ENCODE measurements around the gene ZDHHC23. TPM values are rescaled to one million over a fixed set of nuclear protein-coding genes. Genes with fewer than 3 reads are reported as not detected.

ZDHHC23 gene
- total and polyA plus RNA-seq, 10 of the 15 experiments (the other 5 are each of a cell fraction or from before 2014, with no cell fraction given): 0.79 to 4.6 (median 2.9) TPM

DNA sequence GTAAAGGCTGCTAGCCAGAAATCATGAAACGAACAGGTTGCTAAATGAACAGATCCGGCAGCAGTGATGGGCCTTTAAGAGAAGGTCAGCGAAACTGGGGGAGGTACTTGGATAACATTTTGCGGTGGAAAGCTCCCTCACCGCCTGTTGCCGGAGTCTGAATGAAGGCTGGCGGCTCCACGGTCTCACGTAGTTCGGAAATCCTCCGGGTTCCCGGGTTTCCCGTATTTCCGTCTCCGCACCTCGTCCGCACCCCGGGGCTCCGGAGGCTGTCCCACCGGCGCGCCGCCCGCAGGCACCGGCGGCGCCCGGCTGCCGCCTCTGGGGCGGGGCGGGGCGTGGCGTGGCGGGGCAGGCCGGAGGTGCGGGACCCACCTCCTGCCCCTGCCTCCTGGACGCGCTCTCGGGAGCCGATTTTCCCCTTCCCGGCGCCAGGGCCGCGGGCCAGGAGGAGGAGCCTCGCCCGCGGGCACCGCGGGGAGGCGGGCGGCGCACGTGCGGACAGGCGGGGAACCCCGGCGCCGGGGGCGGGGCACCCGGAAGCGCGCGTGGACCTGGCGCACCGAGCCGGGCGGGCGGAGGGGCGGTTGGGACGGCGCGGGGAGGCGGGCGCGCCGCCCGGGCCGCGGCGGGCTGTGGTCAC, at the start of gene ZDHHC23 (continued):
- TF ChIP-seq, protein P1, sequence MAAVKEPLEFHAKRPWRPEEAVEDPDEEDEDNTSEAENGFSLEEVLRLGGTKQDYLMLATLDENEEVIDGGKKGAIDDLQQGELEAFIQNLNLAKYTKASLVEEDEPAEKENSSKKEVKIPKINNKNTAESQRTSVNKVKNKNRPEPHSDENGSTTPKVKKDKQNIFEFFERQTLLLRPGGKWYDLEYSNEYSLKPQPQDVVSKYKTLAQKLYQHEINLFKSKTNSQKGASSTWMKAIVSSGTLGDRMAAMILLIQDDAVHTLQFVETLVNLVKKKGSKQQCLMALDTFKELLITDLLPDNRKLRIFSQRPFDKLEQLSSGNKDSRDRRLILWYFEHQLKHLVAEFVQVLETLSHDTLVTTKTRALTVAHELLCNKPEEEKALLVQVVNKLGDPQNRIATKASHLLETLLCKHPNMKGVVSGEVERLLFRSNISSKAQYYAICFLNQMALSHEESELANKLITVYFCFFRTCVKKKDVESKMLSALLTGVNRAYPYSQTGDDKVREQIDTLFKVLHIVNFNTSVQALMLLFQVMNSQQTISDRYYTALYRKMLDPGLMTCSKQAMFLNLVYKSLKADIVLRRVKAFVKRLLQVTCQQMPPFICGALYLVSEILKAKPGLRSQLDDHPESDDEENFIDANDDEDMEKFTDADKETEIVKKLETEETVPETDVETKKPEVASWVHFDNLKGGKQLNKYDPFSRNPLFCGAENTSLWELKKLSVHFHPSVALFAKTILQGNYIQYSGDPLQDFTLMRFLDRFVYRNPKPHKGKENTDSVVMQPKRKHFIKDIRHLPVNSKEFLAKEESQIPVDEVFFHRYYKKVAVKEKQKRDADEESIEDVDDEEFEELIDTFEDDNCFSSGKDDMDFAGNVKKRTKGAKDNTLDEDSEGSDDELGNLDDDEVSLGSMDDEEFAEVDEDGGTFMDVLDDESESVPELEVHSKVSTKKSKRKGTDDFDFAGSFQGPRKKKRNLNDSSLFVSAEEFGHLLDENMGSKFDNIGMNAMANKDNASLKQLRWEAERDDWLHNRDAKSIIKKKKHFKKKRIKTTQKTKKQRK (IDR thresholded peaks at IDR 0.05; ENCODE audit: low read depth, low read length): no peak

DNA sequence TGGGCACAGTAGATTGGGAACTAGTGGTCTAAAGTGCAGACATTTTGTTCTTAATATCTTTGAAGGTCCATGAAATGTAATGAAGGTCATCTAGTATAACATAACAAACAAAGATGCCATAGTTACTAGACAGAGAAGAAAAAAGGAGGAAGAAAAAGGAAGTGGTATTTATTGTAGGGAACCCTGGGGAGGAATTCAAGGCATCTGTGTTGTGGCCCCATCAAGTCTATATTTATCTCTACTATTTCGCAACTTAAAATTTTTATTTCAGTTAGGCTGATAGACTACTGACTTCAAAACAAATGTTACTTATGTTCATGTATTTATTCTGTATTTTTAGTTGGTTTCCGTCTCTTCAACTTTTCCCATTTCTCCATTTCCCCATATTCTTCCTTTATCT, 48.9 kb upstream of the ZDHHC23 start:
- intact Hi-C loops (cut with micrococcal nuclease; ENCODE audit: unreplicated experiment): no loop called here
- no peaks in the 10 kb centered on the region for H3K4me1 ChIP-seq (ENCODE audit: control insufficient read depth, insufficient read depth, low read length)
- FAIRE-seq: no peak
- H2AFZ ChIP-seq (ENCODE audit: control insufficient read depth, low read depth, low read length): no peak overlapping the region
- RAD21 ChIA-PET (ENCODE audit: unreplicated experiment): no interaction called here
- H3K79me2 ChIP-seq (ENCODE audit: control insufficient read depth, insufficient read depth, low read length): no peaks in the 10 kb centered on the region
- H3K36me3 ChIP-seq (ENCODE audit: control insufficient read depth in 2 of 2, insufficient read depth in 2 of 2, low read length in 1 of 2): no peaks in the 10 kb centered on the region
- no peak for DNase-seq (ENCODE audit: low read depth, low spot score)
- no peaks in the 10 kb centered on the region for H3K9me3 ChIP-seq (replicated peaks; ENCODE audit: control insufficient read depth, insufficient read depth, low read length)
- WGBS (ENCODE audit: insufficient coverage, insufficient replicate concordance, low lambda C conversion rate, missing lambda C conversion rate): 76% methylated on average over 2 of the region's 2 CpGs
- in situ Hi-C loops (cut with MboI): no loop called here
- no TSS peak for BruUV-seq (replicated peaks)
- H3K27me3 ChIP-seq (replicated peaks in 1 of 2; ENCODE audit: control insufficient read depth in 2 of 2, insufficient read depth in 2 of 2, low read length in 1 of 2): no peaks in the 10 kb centered on the region
- CTCF ChIA-PET: interaction anchor here (2.4 kb wide), 1 partner anchor 14 kb away, joined by 12 read pairs; no protein-coding TSS in a partner anchor
- ATAC-seq: no peak
- SMC1A ChIA-PET (ENCODE audit: uncharacterized antibody, unreplicated experiment): interaction anchor here (0.7 to 1.9 kb wide), 3 partner anchors 14 to 993 kb away, joined by 3 to 4 read pairs (median 3); partner anchors contain the start of gene GRAMD1C
- no peak overlapping the region for H3K4me3 ChIP-seq
- H4K20me1 ChIP-seq (ENCODE audit: control insufficient read depth, insufficient read depth): no peaks in the 10 kb centered on the region
- no peak overlapping the region for H3K4me2 ChIP-seq (ENCODE audit: control insufficient read depth, insufficient read depth)
- H3K9ac ChIP-seq (ENCODE audit: control insufficient read depth, insufficient read depth, low read length): no peak overlapping the region
- POLR2A ChIA-PET: no interaction called here
- H3K27ac ChIP-seq (ENCODE audit: control insufficient read depth, insufficient read depth): no peak overlapping the region
- TF ChIP-seq POLR2AphosphoS5 (IDR thresholded peaks at IDR 0.05; ENCODE audit: low read length) (no peak), EZH2 (IDR thresholded peaks at IDR 0.05; ENCODE audit: borderline replicate concordance, control insufficient read depth, low read depth, low read length) (no peak), POLR2AphosphoS2 (IDR thresholded peaks at IDR 0.05; ENCODE audit: low read depth, low read length) (no peak), MXI1 (IDR thresholded peaks at IDR 0.05; ENCODE audit: low read depth, low read length) (no peak), DPF2 (IDR thresholded peaks at IDR 0.05) (no peak)
- TF ChIP-seq, protein P2, sequence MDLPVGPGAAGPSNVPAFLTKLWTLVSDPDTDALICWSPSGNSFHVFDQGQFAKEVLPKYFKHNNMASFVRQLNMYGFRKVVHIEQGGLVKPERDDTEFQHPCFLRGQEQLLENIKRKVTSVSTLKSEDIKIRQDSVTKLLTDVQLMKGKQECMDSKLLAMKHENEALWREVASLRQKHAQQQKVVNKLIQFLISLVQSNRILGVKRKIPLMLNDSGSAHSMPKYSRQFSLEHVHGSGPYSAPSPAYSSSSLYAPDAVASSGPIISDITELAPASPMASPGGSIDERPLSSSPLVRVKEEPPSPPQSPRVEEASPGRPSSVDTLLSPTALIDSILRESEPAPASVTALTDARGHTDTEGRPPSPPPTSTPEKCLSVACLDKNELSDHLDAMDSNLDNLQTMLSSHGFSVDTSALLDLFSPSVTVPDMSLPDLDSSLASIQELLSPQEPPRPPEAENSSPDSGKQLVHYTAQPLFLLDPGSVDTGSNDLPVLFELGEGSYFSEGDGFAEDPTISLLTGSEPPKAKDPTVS (IDR thresholded peaks at IDR 0.05; ENCODE audit: low read depth, low read length): no peak
- TF ChIP-seq, protein P3, sequence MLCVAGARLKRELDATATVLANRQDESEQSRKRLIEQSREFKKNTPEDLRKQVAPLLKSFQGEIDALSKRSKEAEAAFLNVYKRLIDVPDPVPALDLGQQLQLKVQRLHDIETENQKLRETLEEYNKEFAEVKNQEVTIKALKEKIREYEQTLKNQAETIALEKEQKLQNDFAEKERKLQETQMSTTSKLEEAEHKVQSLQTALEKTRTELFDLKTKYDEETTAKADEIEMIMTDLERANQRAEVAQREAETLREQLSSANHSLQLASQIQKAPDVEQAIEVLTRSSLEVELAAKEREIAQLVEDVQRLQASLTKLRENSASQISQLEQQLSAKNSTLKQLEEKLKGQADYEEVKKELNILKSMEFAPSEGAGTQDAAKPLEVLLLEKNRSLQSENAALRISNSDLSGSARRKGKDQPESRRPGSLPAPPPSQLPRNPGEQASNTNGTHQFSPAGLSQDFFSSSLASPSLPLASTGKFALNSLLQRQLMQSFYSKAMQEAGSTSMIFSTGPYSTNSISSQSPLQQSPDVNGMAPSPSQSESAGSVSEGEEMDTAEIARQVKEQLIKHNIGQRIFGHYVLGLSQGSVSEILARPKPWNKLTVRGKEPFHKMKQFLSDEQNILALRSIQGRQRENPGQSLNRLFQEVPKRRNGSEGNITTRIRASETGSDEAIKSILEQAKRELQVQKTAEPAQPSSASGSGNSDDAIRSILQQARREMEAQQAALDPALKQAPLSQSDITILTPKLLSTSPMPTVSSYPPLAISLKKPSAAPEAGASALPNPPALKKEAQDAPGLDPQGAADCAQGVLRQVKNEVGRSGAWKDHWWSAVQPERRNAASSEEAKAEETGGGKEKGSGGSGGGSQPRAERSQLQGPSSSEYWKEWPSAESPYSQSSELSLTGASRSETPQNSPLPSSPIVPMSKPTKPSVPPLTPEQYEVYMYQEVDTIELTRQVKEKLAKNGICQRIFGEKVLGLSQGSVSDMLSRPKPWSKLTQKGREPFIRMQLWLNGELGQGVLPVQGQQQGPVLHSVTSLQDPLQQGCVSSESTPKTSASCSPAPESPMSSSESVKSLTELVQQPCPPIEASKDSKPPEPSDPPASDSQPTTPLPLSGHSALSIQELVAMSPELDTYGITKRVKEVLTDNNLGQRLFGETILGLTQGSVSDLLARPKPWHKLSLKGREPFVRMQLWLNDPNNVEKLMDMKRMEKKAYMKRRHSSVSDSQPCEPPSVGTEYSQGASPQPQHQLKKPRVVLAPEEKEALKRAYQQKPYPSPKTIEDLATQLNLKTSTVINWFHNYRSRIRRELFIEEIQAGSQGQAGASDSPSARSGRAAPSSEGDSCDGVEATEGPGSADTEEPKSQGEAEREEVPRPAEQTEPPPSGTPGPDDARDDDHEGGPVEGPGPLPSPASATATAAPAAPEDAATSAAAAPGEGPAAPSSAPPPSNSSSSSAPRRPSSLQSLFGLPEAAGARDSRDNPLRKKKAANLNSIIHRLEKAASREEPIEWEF (IDR thresholded peaks at IDR 0.05; ENCODE audit: insufficient replicate concordance, low read depth, low read length): no peak
- TF ChIP-seq, protein P4, sequence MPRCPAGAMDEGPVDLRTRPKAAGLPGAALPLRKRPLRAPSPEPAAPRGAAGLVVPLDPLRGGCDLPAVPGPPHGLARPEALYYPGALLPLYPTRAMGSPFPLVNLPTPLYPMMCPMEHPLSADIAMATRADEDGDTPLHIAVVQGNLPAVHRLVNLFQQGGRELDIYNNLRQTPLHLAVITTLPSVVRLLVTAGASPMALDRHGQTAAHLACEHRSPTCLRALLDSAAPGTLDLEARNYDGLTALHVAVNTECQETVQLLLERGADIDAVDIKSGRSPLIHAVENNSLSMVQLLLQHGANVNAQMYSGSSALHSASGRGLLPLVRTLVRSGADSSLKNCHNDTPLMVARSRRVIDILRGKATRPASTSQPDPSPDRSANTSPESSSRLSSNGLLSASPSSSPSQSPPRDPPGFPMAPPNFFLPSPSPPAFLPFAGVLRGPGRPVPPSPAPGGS (IDR thresholded peaks at IDR 0.05; ENCODE audit: borderline replicate concordance, insufficient read depth, low read depth, low read length, poor library complexity, severe bottlenecking): no peak
